Stimulated activated CD8-positive, alpha-beta memory T cell treated with anti-CD3 and anti-CD28 coated beads, Interleukin-7, amount 100 ng/mL, for 24 hours (primary cell): ENCODE results near the gene THAP4.
"Not testable (repeated sequence)": the region's sequence is repeated elsewhere in the genome, so short reads cannot be mapped to it uniquely, and the experiment has no call there.

Experiments
- DNase-seq: peaks from one replicate; pipeline ENCODE4 v3.0.0-alpha.2; 2020; ENCODE audit warnings: low read depth

Gene THAP4

GRCh38 chr2:241665731-241666440, 28.9 kb upstream of the THAP4 start:
- no peak for DNase-seq

- not testable (repeated sequence) for DNase-seq
Observed at GRCh38 chr2:241662731-241663130, 25.8 kb upstream of the THAP4 start.

- no peak for DNase-seq
Observed at GRCh38 chr2:241660593-241661213, 23.7 kb upstream of the THAP4 start.

- DNase-seq = no peak
Observed at GRCh38 chr2:241659150-241659739, 22.3 kb upstream of the THAP4 start.

- DNase-seq = no peak
Observed at GRCh38 chr2:241658296-241658695, 21.3 kb upstream of the THAP4 start.

GRCh38 chr2:241657786-241658254, 20.9 kb upstream of the THAP4 start:
- DNase-seq = no peak

GRCh38 chr2:241656190-241656741, 19.3 kb upstream of the THAP4 start:
- DNase-seq = no peak

GRCh38 chr2:241655516-241656189, 18.7 kb upstream of the THAP4 start:
- DNase-seq = no peak

- DNase-seq = no peak
Observed at GRCh38 chr2:241654551-241654950, 17.6 kb upstream of the THAP4 start.

GRCh38 chr2:241653210-241653750, 16.3 kb upstream of the THAP4 start:
- DNase-seq = no peak

GRCh38 chr2:241652722-241653121, 15.8 kb upstream of the THAP4 start:
- DNase-seq = no peak

GRCh38 chr2:241652142-241652541, 15.2 kb upstream of the THAP4 start:
- no peak for DNase-seq

GRCh38 chr2:241649927-241650326, 13.0 kb upstream of the THAP4 start:
- no peak for DNase-seq

GRCh38 chr2:241649404-241649803, 12.4 kb upstream of the THAP4 start:
- DNase-seq = no peak

GRCh38 chr2:241648453-241648852, 11.5 kb upstream of the THAP4 start:
- DNase-seq = no peak

GRCh38 chr2:241645915-241646645, 9.1 kb upstream of the THAP4 start:
- no peak for DNase-seq

GRCh38 chr2:241645056-241645914, 8.3 kb upstream of the THAP4 start:
- DNase-seq = no peak

- no peak for DNase-seq
Observed at GRCh38 chr2:241641631-241642030, 4.7 kb upstream of the THAP4 start.

- no peak for DNase-seq
Observed at GRCh38 chr2:241640165-241640795, 3.3 kb upstream of the THAP4 start.

- no peak for DNase-seq
Observed at GRCh38 chr2:241639385-241639784, 2.4 kb upstream of the THAP4 start.
